SK-N-SH treated with all-trans-retinoic acid at 6 μM for 48 hours (cell line): ENCODE results near the gene ZNF383.

Experiments
- ARNTL ChIP-seq: fragments of 450-650 bp; formaldehyde crosslinking; IDR thresholded peaks from 2 replicates; pipeline ENCODE4 v1.5.0; 2020; ENCODE audit warnings: low read depth, mild to moderate bottlenecking, moderate library complexity, borderline replicate concordance
- PPARA ChIP-seq: fragments of 250-450 bp; sonication (Bioruptor Pico); IDR thresholded peaks from 2 replicates; pipeline ENCODE4 v1.5.0; 2020; ENCODE audit warnings: mild to moderate bottlenecking, borderline replicate concordance
- RARB ChIP-seq: fragments of 250-450 bp; sonication (Bioruptor Pico); IDR thresholded peaks from 2 replicates; pipeline ENCODE4 v1.8.0; 2021; ENCODE audit warnings: mild to moderate bottlenecking, moderate library complexity
- ZFP3 ChIP-seq: fragments of 250-450 bp; sonication (Bioruptor Pico); IDR thresholded peaks from 2 replicates; pipeline ENCODE4 v1.5.0; 2020; ENCODE audit warnings: mild to moderate bottlenecking, moderate library complexity
- ZNF70 ChIP-seq: fragments of 450-650 bp; formaldehyde crosslinking; IDR thresholded peaks from 2 replicates; pipeline ENCODE4 v1.5.0; 2020; ENCODE audit warnings: mild to moderate bottlenecking, moderate library complexity
- TF ChIP-seq, protein P1 (sequence below): fragments of 250-450 bp; sonication (Bioruptor Pico); IDR thresholded peaks from 2 replicates; pipeline ENCODE4 v1.8.0; 2020; ENCODE audit warnings: mild to moderate bottlenecking, moderate library complexity, borderline replicate concordance

DNA sequence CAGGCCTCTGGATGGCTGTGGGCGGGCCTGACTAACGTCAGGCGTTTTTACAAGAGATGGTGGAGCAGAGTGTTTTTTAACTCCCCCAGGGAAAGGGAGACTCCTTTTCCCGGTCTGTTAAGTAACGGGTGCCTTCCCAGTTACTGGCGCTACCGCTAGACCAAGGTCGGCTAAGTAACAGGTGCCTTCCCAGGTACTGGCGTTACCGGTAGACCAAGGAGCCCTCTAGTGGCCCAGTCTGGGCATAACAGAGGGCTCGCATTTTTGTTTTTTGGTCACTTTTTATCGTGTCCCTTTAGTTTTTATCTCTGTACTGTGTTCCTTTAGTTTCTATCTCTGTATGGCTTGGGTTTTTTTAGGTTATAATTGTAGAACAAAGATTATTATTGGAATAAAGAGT lies 10.0 kb downstream of the ZNF383 start:
- TF ChIP-seq PPARA (CRISPR knock-in tag) (no peak), ZFP3 (no peak), RARB (no peak), ARNTL (CRISPR knock-in tag) (no peak), ZNF70 (CRISPR knock-in tag) (no peak)
- TF ChIP-seq, protein P1, sequence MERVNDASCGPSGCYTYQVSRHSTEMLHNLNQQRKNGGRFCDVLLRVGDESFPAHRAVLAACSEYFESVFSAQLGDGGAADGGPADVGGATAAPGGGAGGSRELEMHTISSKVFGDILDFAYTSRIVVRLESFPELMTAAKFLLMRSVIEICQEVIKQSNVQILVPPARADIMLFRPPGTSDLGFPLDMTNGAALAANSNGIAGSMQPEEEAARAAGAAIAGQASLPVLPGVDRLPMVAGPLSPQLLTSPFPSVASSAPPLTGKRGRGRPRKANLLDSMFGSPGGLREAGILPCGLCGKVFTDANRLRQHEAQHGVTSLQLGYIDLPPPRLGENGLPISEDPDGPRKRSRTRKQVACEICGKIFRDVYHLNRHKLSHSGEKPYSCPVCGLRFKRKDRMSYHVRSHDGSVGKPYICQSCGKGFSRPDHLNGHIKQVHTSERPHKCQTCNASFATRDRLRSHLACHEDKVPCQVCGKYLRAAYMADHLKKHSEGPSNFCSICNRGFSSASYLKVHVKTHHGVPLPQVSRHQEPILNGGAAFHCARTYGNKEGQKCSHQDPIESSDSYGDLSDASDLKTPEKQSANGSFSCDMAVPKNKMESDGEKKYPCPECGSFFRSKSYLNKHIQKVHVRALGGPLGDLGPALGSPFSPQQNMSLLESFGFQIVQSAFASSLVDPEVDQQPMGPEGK (CRISPR knock-in tag): no peak
